Measurements from ENCODE around the gene LMX1B.
"Not testable (repeated sequence)": the region's sequence is repeated elsewhere in the genome, so short reads cannot be mapped to it uniquely, and the experiment has no call there.

The LMX1B gene

DNA sequence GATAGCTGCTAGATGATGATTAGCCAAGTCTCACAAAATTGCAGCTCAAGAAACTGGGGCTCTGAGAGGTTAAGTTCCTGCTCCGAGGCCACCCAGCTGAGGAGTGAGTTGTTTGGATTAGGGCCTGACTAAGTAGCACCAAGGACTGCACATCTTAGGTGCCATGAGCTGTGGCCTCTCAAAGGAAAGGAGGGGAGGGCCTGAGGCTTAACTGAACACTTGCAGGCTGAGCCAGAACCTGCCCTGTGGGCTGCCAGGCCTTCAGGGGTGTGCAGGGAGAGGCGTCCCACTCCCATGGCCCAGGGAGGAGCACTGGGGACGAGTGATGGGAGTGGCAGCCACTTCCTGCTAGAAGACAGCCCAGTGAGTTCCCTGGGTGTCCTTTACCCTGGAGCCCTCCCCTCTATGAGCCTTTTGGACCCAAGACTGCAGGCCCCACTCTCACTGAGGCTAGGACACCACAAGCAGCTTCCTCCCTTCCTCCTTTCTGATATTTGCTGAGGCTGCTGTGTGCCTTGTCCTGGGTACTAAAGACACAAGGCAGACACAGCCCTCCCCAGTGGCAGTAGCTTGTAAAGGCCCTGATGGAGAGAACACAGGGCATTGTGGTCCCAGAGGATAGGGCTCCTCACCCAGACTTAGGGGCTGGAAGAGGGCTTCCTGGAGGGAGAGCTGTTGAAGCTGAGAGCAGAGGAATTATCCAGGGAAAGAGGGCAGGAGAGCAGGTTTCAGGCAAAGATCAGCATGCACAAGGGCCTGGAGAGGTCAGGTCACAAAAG lies 22.1 kb downstream of the LMX1B start:
- no peak for DNase-seq

DNA sequence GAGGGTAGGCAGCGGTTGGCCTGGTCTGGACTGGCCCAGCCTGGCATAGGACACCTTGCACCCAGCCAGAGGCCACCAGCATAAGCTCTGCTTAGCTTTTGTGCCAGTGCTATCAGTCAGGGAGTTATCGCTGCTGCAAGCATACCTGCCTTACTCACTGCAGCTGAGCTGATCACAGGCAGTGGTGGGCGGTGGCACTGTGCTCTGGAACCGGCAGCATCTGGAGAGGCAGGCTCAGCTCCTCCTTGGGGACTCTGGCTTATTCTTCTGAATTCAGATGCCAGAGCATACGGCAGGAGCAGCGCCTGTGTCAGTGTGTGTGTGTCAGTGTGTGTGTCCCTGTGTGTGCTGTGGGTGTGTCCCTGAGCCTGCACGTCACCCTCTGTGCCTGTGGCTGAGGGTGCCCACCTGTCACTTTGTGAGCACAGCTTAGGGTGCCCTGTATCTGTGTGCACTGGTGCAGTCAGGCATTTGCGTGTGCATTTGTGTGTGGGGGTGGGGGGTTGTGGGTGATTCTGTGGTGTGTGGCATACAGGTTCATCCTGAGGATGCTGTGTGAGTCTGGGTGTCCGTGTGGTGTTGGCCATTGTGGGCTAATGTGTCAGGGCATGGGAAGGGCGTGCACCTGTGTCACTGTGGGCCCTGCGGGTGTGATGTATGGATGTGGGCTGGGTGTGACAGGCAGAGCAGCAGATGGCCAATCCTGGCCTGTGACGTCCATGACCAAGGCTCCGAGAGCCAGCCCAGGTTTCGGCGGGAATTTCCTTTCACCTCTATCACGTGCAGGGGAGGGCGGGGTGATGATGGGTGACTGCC lies 23.5 kb downstream of the LMX1B start:
- DNase-seq, result peak; percentile 58 to 80

GRCh38 chr9:126638571-126639132 lies 24.9 kb downstream of the LMX1B start:
- no peak for DNase-seq

- no peak for DNase-seq
Observed at GRCh38 chr9:126639318-126640000, 25.7 kb downstream of the LMX1B start.

DNA sequence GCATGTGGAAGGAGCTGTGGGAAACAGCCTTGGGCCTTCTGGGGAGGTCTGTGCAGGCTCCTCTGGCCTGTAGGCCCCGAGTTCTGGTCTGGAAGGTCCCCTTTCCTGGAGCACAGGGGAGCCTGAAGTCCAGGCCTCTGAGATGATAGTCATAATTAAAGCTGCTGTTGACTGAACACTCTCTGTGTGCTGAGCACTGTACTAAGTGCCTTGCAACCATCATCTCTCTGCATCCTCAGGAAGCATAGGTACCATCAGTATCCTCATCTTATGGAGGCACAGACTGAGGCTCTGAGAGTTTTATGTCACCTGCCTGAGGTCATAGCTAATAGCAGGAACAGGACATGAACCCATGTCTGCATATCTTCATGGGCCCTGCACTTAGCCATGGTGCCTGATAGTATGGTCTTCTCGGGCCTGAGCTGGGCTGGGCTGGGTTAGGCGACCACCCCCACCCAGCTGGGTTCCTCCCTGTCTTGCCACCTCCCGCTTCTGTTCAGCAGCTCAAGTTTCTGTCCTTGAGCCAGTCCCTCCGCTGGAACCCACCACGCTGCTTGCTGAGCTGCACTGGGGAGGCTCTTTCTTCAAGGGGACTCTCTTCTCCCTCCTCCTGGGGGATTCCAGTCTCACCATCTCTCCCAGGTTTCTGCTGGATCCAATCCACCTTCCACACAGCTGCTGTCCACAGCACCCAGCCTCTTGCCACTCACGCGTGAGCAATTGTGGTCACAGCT lies 27.6 kb downstream of the LMX1B start:
- DNase-seq, result no peak

DNA sequence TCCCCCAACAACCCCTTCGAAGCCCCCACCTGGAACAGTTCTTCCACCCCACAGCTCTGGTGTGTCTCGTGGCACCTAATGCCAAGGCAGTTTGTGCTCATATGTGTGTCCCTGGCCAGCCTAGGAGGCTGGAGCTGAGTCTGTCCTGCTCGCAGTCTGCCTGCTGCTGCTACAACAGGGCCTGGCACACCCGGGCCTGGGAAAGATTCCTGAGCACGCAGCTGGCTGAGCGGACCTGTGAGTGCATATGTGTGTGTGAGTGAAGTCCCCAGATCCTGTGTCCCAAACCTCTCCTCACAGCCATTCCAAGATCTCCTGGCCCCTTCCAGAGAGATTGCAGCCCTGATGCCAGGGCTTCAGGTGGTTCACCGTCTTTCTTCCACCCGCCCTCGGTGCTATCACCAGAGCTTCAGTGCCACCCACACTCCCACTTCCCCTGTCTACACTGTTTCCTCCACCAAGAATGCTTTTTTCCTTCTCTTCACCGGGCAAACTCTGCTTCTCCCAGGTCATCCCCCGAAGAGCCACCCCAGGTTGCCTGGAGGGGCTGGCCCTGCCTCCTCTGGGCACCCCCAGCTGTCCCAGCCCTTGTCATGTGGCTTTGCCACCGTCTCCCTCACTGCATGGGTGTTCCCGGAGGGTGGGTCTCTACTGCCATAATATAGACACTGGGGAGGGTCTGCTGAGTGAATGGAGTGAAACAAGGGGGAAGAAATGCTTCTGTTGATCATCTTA lies 28.4 kb downstream of the LMX1B start:
- DNase-seq, result no peak

GRCh38 chr9:126642839-126643238 lies 29.1 kb downstream of the LMX1B start:
- DNase-seq, result no peak

DNA sequence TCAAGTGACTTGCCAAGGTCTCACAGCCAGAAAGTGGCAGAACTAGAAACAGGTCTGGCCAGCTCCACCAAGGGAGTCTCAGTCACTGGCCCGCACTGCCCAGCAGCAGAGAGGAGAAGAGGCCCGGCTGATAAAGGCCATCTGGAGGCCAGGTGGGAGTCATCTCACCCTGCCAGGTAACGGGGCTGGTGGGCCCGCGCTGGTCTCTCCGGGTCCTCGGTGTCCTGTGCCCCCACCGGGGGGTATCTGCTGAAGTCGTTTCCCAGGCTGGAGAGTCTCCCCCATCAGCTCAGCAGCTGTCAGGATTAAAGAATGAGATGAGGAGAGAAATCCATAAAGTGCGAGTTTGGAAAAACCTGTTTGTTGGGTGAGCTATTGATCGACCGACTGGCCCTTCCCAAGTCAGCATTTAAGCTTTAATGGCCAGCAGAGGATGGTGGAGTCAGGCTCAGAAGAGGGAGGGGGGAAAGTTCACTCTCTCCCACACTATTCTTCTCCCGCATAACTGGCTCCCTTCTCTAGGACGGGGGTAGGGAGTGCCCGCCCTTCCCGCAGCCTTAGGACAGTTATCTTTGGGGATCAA lies 30.3 kb downstream of the LMX1B start:
- DNase-seq, result no peak

DNA sequence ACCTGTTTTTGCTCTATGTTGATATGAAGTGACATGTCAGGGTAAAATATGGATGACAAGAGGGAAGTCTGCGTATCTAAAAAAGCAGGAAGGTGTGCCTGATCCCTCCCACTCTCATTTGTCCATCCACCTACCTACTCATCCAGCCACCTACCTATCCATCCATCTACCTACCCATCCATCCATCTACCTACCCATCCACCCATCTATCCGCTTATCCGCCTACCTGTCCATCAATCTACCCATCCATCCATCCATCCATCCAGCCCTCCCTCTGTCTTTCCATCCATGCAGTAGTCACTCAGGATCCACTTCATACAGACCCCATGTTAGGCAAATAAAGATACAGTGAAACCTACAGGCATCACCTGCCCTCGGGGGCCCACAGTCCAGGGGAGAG lies 32.4 kb downstream of the LMX1B start:
- DNase-seq, result no peak

DNA sequence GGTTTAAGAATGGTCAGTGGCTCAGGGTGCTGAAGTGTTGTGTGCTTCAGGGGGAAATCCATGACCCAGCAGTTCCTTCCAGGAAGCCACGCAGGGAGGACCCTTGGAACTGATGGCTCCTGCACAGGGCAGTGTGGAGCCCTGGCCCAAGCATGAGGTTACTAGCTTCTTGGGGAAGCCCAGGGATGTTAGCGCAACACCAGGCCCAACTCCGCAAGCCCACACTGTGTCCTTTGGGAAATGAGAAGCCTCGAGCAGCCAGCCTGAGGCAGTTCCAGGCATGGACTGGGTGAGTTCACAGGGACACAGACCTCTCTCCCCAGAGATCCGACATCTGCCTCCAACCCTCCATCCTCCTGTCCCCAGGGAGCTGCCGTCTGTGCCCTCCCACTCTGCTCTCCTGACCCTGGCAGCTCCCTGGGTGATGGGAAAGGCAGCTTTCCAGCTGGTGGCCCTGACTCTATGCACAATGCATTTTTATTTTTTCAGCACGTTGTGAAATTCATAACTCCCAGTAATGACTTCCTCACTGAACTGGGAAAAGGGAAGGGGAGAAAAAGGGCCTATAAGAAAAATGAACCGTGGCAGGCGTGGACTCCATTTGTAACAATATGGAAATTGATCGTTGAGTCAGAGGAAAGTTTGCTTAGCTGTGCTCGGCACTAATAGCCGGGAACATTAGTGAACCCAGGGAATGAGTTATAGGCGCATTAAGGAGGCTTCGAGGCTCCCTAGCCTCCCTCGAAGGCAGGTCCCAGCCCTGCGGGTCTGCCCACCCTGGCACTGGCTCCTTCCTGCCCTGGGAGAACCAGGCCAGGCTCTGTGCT lies 34.1 kb downstream of the LMX1B start:
- no peak for DNase-seq

DNA sequence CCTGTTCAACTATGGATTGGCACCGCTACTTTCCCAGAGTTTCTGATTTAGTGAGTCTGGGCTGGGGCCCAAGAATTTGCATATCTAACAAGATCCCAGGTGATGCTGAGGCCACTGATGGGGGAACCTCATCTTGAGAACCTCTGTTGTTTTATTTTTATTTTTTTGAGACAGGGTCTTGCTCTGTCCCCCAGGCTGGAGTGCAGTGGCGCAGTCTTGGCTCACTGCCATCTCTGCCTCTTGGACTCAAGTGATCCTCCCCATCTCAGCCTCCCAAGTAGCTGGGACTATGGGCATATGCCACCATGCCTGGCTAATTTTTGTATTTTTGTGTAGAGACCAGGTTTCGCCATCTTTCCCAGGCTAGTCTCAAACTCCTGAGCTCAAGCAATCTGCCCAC lies 35.7 kb downstream of the LMX1B start:
- DNase-seq, result no peak

- no peak for DNase-seq
Observed at GRCh38 chr9:126650404-126651341, 36.9 kb downstream of the LMX1B start.

DNA sequence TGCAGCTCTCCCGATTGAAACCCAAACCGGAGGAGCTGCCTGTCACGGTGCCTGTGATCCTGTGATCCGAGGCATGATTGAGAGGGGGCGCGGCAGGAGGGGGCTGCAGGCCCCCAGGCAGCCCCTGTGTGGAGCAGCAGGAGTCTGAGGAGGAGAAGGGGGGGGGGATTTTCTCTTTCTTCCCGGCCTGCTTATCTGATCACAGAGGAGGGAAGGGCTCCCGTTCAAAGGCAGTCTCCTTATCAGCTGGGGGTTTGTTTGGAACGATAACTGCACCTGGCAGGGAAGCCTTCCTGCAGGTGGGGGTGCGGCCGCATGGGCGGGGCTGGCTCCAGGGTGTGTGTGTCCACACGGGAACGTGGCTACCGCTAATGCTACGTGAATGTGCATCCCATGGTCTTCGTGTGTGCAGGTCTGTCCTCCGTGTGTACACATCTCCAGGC lies 38.4 kb downstream of the LMX1B start:
- no peak for DNase-seq

DNA sequence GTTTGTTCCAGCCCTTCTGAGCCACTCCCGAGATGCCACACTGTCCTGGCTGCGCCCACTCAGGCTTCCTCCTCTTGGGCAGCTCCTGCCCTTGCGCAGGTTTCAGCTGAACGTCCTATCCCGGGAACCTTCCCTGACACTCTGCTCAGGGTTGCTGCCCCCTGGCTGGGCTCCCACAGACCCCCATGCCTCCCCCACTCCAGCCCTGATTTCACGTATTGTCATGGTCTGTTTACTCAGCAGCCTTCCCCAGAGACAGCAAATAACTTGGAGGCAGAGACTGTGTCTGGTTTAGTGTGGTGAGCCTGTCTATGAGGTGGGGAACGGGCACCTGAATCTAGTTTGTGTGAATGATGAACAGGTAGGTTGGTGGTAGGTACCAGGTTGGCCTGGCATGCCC lies 40.4 kb downstream of the LMX1B start:
- no peak for DNase-seq

- DNase-seq, result not testable (repeated sequence)
Observed at GRCh38 chr9:126656214-126656613, 42.5 kb downstream of the LMX1B start.

GRCh38 chr9:126658201-126658825 lies 44.6 kb downstream of the LMX1B start:
- no peak for DNase-seq

- DNase-seq, result no peak
Observed at GRCh38 chr9:126658956-126659555, 45.3 kb downstream of the LMX1B start.

- DNase-seq, result no peak
Observed at GRCh38 chr9:126661122-126661520, 47.4 kb downstream of the LMX1B start.
